Measurements from ENCODE around the gene CRYAA.
"Not testable (repeated sequence)": the region's sequence is repeated elsewhere in the genome, so short reads cannot be mapped to it uniquely, and the experiment has no call there.

Gene CRYAA

DNA sequence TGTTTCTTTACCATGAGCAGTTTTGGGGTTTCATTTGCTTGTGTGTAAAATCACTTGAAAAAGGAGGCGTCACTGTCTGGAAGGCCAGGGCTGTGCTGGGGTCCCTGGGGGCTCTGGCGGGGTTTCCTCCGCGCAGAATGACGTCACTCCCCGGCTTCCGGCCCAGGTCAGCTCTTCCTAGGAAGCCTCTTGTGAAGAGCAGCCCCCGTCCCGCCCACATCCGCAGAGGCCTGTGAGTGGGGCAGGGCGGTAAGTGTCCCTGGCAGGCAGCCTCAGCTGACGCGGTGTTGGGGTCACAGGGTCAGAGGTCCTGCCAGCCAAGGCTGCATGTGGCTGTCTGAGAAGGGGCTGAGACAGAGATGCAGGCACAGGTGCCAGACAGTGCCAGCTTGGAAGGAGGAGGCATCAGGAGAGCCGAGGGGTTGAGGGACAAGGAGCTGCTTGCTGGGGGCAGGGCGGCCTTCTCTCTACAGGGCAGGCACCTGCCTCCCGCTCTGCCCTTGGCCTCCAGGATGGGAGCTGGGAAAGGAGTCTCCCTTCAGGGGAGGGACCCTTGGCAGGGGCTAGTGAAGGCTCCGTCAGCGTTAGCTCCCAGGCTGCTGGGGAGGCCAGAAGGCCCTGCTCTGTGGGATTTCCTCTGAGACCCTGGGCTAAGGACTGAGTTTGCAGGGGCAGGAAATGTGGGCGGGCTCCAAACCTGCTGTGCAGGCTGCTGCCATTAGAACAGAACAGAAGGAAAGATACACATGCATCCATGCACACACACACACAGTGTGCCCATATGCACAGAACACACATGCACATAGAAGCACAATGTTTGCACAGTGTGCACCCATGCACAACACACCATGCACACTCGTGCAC lies 8.5 kb downstream of the CRYAA start:
- DNase-seq = not testable (repeated sequence)

DNA sequence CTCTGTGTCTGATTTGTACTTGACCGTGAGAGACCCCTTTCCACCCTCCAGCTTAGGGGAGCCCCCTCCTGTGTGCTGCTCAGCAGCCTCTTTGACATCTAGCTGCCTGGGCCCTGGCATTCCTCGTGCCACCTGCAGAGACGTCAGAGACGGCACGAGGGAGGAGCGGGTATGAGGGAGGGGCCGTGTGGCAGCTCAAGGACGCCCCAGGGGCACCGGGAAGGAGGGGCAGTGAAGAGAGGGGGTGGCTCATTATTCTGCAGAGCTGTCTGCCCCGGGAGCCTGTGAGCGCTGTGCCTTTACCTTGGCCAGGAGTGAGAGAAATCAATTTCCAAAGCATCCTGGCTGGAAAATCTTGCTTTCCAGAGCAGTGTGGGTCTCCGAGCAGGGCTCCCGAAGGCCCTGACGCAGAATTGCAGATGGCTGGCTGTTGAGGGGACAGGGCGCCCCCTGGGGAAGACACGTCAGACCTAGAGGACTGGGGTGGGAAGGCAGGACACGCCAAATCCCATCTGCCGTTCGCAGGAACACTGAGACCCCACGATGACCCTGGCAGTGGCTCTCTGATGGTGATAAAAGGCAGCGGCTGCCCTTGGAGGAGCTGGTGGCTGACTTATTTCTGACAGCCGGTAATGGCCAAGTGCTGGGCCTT lies 9.5 kb downstream of the CRYAA start:
- not testable (repeated sequence) for DNase-seq

DNA sequence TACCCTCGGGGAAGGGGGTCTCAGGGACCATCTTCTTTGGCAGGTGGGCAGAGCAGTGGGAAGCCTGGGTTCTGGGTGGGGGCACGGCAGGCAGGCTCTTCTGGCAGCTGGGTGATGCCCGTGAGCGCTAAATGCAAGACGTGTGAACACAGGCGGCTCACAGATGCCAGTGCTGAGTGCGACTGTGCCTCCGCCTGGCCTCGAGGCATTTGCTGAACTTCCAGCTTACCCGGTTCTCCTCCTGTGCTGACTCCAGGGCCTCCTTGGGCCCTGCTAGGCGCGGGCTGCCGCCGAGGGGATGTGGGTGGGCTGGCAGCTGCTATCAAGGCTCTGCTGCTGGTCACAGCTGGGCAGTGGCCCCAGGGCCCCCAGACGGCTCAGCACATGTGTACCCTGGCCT lies 12.2 kb downstream of the CRYAA start:
- not testable (repeated sequence) for DNase-seq

DNA sequence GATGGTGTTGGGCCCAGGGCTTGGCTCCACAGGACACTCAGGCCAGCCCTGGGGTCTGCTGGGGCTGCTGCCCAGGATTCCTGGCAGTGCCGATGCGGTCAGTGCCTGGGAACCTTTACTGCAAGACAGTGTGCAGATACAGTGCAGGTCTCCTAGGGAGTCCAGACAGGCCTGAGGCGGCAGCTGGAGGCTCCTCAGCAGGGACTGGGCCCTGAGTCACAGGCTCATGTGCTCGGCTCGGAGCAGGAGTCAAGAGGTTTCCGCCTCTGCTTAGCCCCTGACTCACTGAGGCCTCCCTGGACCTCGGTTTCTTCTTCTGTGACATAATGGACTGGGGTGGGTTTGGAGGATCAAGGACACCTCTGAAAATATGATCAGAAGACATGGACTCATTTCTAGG lies 18.5 kb downstream of the CRYAA start:
- not testable (repeated sequence) for DNase-seq

DNA sequence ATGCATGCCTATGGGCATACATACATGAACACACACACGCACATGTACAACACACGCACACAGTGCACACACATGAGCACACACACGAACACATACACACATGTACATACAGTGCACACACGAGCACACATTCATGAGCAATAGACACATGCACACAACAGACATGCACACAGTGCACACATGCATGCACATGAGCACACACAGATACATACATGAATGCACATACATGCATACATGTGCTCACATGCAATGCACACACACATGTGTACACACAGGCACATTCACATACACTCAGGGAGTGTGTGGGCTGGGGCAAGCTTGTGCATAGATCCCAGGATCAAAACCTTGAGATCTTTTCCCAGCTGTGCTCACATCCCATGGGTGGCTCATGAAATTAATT lies 18.9 kb downstream of the CRYAA start:
- DNase-seq = no peak

DNA sequence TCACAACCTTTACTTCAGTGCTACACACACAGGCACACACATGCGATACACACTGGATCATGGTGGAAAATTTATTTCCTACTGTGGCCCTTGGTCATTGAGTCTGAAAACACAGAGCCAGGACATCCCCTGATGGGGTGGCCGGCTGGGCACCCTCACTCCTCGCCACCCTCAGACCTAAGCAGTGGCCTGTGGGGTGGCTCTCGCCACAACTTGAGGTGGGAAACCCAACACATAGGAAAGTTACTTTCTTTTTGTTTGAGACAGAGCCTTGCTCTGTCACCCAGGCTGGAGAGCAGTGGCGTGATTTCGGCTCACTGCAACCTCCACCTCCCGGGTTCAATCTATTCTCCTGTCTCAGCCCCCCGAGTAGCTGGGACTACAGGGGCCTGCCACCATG lies 19.4 kb downstream of the CRYAA start:
- DNase-seq = no peak

DNA sequence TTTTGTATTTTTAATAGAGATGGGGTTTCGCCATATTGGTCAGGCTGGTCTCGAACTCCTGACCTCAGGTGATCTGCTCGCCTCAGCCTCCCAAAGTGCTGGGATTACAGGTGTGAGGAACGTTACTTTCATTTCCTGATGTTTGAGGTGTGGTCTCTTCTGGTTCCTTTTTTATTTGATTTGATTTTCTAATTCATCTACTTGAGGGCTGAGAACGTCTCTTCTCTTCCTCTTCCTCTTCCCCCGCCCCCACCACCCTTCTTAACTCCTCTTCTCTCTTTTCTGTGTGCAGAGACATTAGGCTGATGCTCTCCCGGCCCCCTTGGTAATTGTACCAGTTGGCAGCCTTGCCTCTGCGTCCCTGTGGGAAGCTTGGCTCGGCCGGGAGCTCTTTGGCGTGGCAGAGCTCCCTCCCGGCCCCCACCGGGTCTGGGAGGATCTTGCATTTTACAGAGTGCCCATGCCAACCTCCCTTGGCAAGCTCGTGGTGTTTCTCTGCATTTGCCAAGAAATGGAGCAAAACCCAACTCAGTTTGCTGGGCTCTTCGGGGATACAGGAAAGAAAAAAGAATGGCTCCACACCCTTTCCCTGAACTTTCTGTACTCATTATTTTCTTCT lies 19.9 kb downstream of the CRYAA start:
- DNase-seq = no peak

DNA sequence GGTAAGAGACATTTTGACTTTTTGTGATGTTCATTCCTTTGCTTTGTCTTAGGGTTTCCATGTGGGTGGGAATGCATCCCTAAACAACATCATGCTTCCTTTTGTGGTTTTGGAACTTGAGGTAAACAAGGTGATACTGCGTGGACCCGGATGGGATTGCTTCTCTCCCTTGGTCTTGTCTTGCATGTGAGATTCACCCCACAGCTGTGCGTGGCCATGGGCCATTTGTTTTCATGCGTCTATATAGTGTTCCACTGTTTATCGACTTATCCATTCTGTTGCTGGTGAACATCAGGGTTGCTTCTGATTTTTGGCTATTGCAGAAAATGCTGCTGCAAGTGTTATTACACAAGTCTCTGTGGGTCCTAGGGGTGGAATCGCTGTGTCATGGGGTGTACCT lies 21.1 kb downstream of the CRYAA start:
- no peak for DNase-seq

DNA sequence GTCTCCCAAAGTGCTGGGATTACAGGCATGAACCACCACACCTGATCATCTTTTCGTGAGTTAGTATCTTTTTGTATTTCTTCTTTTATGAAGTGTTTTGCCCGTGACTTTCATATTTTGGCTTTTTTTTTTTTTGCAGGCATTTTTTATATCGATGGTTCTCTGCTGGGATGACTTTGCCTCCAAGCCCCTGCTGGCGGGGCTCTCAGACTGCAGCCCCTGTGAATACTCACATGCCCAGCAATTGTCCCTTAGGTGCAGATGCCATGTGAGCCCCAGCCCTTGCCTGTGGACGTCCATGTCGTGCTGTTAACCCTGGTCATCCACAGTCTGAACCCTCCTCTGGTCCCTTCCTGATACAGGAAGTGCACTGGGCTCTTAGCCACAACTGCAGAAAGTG lies 21.7 kb downstream of the CRYAA start:
- DNase-seq = no peak

DNA sequence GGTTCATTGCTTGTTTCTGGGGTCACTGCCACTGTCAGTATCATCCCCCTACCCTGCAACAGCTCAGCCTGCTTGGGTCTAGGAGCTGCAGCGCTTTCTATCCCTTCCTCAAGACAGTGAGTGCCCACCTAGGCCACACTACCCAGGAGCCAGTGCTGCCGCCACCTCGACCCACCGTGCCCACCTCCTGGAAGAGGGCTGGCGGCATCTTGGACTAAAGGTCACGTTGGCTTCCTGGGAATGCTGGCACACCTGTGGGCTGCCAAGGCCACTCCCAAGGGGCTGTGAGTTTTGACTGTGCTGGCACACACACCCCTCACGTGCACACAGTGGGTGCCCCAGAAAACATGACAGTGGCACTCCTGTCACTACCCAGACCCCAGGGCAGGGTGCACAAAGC lies 22.1 kb downstream of the CRYAA start:
- no peak for DNase-seq

DNA sequence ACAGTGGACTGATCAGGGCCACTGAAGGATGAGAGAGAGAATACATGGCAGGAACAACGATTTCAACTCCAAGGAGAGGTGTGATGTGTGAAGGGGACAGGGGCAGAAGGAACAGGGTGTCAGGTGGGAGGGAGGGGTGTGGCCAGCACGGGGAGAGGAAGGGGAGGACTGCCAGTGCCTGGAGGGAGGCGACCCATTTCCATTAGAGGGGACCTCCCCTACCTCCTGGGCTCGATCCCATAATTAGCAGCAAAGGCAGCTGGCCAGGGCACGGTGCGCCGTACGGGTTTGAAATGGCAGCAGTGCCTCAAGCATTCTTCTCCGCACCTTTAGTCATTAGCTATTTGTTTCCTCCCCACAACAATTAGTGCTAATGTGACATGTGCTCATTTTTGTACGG lies 22.7 kb downstream of the CRYAA start:
- no peak for DNase-seq

DNA sequence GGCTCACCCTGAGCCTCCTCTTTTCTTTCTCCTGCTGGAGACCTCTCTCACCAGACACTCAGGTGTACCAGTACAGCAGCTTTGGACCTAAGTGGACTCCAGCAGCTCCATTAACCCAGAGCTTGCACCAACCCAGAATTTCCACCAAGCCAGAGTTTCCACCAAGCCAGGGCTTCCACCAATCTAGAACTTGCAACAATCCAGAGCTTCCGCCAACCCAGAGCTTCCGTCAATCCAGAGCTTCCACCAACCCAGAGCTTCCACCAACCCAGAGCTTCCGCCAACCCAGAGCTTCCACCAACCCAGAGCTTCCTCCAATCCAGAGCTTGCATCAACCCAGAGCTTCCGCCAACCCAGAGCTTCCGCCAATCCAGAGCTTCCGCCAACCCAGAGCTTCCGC lies 23.2 kb downstream of the CRYAA start:
- no peak for DNase-seq

DNA sequence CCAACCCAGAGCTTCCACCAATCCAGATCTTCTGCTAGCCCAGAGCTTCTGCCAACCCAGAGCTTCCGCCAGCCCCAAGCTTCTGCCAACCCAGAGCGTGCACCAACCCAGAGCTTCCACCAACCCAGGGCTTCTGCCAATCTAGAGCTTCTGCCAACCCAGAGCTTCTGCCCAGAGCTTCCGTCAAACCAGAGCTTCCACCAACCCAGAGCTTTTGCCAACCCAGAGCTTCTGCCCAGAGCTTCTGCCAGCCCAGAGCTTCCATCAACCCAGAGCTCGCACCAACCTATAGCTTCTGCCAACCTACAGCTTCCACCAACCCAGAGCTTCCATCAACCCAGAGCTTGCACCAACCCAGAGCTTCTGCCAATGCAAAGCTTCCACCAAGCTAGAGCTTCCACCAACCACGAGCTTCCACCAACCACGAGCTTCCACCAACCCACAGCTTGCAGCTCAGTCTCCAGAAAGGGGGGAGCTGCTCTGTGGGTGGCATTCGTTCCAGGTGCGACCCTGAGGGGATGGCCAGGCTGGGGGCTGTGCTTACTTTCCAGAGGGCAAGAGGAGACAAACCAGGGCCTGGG lies 23.8 kb downstream of the CRYAA start:
- DNase-seq = no peak

DNA sequence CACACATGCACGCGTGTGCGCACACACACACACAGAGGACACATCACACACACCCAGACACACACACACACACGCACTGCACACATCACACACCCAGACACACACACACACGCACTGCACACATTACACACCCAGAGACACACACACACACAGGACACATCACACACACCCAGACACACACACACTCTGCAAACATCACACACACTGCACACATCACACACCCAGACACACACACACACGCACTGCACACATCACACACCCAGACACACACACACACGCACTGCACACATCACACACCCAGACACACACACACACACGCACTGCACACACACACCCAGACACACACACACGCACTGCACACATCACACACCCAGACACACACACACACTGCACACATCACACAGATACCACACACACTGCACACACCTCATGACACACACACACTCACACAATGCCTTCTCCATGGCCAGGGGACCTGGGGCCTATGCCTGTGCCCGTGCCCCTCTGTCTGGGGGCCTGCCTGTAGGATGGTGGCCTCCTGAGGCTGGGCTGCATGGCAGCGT lies 24.4 kb downstream of the CRYAA start:
- DNase-seq = no peak

DNA sequence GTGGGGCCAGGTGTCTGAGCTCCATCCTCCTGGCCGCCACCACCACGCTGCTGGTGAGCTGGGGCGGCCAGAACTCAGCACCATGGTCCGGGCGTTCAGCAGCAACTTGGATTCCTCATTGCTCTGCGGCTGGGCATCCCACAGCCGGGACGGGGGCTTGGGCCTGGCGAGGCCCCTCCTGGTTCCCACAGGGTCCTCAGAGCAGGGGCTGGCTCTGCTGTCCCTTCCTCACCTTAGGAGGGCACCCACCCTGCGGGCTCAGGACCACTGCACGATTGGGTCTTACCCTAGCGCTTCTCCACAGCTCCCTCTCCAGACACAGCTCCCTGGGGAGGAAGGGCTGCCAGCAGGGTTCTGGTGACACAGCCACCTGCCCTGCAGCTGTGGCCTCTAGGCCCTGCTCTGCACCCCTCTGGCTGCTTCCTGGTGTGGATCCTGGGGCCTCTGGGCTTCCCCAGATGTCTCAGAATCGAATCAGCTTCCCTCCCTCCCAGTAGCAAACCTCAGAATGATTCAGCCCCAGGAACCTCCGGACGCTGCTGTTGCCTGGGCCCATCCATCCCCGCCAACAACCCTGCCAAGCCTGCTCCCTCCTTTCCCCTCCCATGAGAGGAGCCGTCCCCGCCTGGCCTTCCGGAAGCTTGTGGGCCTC lies 25.0 kb downstream of the CRYAA start:
- no peak for DNase-seq

DNA sequence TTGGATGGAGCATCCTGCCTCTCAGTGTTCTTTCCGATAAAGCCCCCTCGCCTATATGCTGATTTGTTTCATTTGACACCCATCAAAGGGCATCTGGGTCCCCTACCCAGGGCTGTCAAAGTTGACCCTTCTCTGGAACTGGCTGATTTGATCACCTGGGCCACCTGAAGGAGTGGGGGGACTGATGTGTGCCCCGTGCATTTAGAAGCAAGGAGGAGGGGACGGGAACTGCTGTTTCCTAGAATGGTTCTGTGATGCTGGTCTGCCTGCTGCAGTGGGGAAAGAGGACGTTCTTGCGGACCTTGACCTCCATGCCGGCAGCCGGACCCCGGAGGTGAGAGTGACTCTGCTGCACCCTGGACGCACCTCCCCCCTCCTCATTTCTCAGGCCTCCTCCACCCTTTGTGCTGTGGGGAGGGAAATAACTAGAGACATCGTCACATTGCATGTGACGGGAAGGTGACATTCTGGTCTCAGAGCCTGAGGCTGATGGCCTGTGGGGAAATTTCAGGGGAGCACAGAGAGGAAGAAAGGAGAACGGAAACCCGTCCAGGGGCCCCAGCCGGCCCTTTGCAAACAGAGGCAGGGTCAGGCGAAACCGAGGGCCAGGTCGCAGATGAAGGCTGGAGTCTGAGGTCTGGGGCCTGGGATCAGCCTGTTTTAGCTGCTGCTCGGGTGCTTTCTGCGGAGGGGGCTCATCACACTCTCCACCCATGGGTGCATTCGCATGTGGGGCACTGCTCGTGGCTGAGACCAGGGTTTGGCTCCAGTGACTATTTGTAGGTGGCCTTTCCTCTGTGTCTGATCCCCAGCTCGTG lies 25.7 kb downstream of the CRYAA start:
- no peak for DNase-seq

DNA sequence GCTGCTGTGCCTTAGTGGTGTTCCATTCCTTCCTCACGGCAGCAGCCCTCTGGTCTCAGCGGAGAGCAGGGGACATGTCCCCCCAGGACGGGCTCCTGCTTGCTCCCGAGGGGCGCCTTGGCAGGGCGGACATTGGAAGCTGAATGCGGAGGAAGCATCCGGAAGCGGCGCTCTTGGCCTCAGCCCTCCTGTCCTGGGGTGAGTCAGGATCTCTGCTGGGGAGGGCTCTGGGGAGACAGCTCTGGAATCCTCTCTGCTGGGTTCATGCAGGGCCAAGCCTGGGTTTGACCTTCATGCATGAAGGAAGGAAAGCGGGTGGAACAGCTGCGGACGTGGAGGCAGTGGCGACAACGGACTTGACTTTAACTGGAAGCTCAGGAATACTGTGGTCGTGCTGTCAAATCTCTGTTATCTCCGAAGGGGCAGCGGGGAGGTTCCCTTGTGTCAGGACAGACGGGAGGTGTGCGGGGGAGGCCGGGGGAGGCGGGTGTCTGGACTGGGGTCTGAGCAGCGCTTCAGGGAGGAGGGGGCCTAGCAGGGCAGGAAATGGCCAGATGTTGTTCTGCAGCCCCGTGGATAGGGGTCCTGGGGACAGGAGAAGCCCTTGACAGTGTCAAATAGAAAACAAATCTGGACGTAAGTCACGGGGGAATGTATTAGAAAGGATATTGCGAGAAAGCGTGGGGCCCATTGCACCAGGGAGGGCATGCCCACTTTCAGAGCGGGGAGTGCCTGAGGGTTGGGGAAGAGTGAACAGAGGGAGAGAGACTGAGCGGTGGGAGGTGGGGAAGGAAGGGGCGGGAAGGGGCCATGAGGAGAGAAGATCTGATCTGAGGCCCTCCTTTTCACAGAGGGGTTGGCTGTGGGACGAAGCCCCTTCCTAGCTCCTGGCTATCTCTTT lies 26.6 kb downstream of the CRYAA start:
- no peak for DNase-seq

DNA sequence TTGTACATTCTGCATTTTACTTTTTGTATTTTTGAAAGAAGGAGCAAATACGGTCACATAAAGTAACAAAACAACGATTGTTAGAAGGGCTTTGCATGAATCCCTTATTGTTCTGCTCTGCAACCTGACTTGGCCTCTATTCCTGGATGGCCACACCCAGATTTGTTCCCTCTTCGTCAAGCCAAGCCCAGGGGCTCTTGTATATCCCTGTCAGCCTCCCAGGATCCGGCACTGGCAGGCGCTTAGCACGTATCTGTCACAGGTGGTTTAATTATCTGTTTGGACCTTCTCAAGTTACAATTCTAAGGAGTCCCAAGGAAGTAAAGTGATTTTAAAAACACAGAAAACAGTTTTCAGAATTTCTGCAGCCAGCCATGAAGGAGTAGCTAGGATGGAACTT lies 28.0 kb downstream of the CRYAA start:
- DNase-seq = no peak

DNA sequence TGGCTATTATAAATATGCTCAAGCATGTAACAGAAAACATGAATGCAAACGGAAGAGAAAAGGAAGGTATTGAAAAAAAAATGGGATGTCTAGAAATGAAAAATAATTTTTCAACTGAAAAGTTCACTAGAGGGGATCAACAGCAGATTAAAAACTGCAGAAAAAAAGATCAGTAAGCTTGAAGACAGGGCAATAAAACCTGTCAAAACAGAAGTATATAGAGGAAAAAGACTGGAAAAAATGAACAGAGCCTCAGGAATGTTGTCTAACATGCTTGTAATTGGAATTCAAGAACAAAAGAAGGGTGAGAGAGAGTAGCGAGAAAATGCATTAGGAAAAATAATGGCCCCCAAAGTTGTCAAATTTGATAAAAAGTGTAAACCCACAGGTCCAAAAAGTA lies 29.6 kb downstream of the CRYAA start:
- no peak for DNase-seq

DNA sequence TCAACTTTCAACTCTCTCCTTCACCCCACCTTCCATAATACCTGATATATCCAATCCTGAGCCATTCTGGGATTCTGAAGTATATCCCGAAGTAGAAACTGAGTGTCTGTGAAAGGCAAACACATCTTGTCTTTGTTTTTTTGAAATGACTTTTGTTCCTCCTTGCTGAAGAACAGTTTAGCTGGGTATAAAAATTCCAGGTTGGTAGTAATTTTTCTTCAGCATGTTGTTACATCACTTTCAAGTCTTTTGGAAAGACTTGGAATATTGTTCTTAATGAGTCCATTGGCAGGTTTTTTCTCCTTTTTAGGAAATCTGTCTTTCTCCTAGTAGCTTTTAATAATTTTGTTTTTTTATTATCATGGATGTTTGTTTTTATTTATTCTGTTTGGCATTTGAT lies 32.7 kb downstream of the CRYAA start:
- DNase-seq = no peak

DNA sequence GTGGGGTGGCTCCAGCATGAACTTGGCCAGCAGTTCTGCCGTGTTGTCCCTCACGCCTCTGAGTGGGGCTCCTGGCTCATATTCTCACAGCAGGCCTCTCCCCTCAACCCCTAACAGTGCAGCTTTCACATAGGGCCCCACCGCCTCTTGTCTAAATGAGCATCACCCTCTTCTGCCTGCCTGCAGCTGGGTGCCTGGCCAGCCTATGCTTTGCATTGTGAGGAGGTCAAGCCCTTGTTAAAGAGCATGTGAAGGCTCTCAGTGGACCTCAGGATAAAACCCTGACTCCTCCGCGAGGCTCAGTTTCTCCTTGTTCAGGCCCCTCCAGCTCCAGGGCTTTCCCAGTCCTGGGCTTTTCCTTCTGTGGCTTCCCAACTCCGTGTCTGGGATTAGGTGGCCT lies 34.8 kb downstream of the CRYAA start:
- DNase-seq = no peak
